K562 (cell line): ENCODE results near the gene PLXNA3. TPM values are rescaled to one million over a fixed set of nuclear protein-coding genes. Genes with fewer than 3 reads are reported as not detected.

Experiments
- BCLAF1 ChIP-seq, 2 experiments: fragments of 450-650 bp in 1 of 2; IDR thresholded peaks; 2 replicates each; pipeline ENCODE4 v1.6.1; 2011 to 2017; ENCODE audit warnings: low read depth in 2 of 2, antibody characterized with exemption in 1 of 2, borderline replicate concordance in 1 of 2, low read length in 1 of 2, mild to moderate bottlenecking in 1 of 2, mixed read lengths in 1 of 2; ENCODE audit not compliant: control insufficient read depth in 1 of 2
- BRD4 ChIP-seq: fragments of 200-600 bp; sonication (generic); IDR thresholded peaks from 2 replicates; pipeline ENCODE4 v1.6.1; 2017; ENCODE audit warnings: inconsistent platforms
- CCNT2 ChIP-seq: IDR thresholded peaks from 2 replicates; pipeline ENCODE4 v1.6.1; 2011; ENCODE audit warnings: borderline replicate concordance, low read depth, mild to moderate bottlenecking, moderate library complexity, mixed read lengths, low read length; ENCODE audit not compliant: insufficient read length; ENCODE audit errors: extremely low read depth
- FUS ChIP-seq: fragments of 200-400 bp; formaldehyde crosslinking; optimal IDR thresholded peaks from 2 replicates; pipeline ENCODE3; 2017; ENCODE audit warnings: low read depth, low read length
- GABPB1 ChIP-seq: sonication (generic); formaldehyde crosslinking; IDR thresholded peaks from 2 replicates; pipeline ENCODE4 v1.8.0; 2022; ENCODE audit warnings: mild to moderate bottlenecking, missing genetic modification reagents
- MAFF ChIP-seq: IDR thresholded peaks from 2 replicates; pipeline ENCODE4 v1.6.1; 2012; ENCODE audit warnings: low read length, improper control_type of control experiment
- MTA1 ChIP-seq: fragments of 450-650 bp; IDR thresholded peaks from 2 replicates; pipeline ENCODE4 v1.6.1; 2017; ENCODE audit warnings: borderline replicate concordance
- MYC ChIP-seq, 2 experiments: fragments of 250-450 bp in 1 of 2; sonication (Bioruptor Pico) in 1 of 2; IDR thresholded peaks; 2 replicates each; pipeline versions ENCODE4 v1.5.1 to v1.6.1; 2012 to 2021; ENCODE audit warnings: low read depth in 2 of 2, borderline replicate concordance in 1 of 2, improper control_type of control experiment in 1 of 2, low read length in 1 of 2, mild to moderate bottlenecking in 1 of 2, moderate library complexity in 1 of 2
- NR2C2 ChIP-seq, 2 experiments: fragments of 200-800 bp in 1 of 2; sonication (Bioruptor generic) in 1 of 2; sonication (generic) in 1 of 2; formaldehyde crosslinking in 1 of 2; IDR thresholded peaks; 2 replicates each; pipeline versions ENCODE4 v1.6.1 to v1.8.0; 2016 to 2022; ENCODE audit warnings: mild to moderate bottlenecking in 1 of 2, missing compliant biosample characterization in 1 of 2, missing genetic modification characterization in 1 of 2, missing genetic modification reagents in 1 of 2
- NR4A1 ChIP-seq, 2 experiments: fragments of 250-450 bp in 1 of 2; fragments of 450-650 bp in 1 of 2; sonication (Bioruptor Pico) in 1 of 2; IDR thresholded peaks; 2 replicates each; pipeline versions ENCODE4 v1.4.0 to v1.6.1; 2016 to 2020; ENCODE audit warnings: mild to moderate bottlenecking in 2 of 2, missing compliant biosample characterization in 1 of 2, missing genetic modification characterization in 1 of 2, moderate library complexity in 1 of 2
- NRF1 ChIP-seq, 2 experiments: fragments of 450-650 bp; IDR thresholded peaks in 1 of 2; conservative IDR thresholded peaks in 1 of 2; 2 replicates each; pipeline ENCODE4 v1.6.1; 2014; ENCODE audit warnings: mild to moderate bottlenecking in 2 of 2
- POLR2A ChIP-seq: fragments of 450-650 bp; conservative IDR thresholded peaks from 2 replicates; pipeline ENCODE4 v1.6.1; 2016
- PYGO2 ChIP-seq: fragments of 450-650 bp; IDR thresholded peaks from 2 replicates; pipeline ENCODE4 v1.6.1; 2016; ENCODE audit warnings: mild to moderate bottlenecking, missing genetic modification characterization, moderate library complexity, missing compliant biosample characterization
- RHOXF2B ChIP-seq: fragments of 250-450 bp; sonication (Bioruptor Pico); conservative IDR thresholded peaks from 2 replicates; pipeline ENCODE4 v1.5.1; 2021
- RNF2 ChIP-seq: sonication (generic); IDR thresholded peaks from 2 replicates; pipeline ENCODE4 v1.6.1; 2016
- SIN3B ChIP-seq: fragments of 450-650 bp; IDR thresholded peaks from 2 replicates; pipeline ENCODE4 v1.6.1; 2017; ENCODE audit warnings: low read depth, mild to moderate bottlenecking, moderate library complexity
- TAF1 ChIP-seq: IDR thresholded peaks from 2 replicates; pipeline ENCODE4 v1.6.1; 2011; ENCODE audit warnings: mild to moderate bottlenecking, low read length, moderate library complexity; ENCODE audit not compliant: insufficient read depth, control insufficient read depth, severe bottlenecking; ENCODE audit errors: extremely low read depth
- TAF7 ChIP-seq: fragments of 450-650 bp; IDR thresholded peaks from 2 replicates; pipeline ENCODE4 v1.6.1; 2016; ENCODE audit warnings: missing genetic modification characterization, missing compliant biosample characterization
- YBX1 ChIP-seq: fragments of 450-650 bp; IDR thresholded peaks from 2 replicates; pipeline ENCODE4 v1.7.1; 2016; ENCODE audit warnings: mild to moderate bottlenecking
- ZC3H4 ChIP-seq: sonication (generic); formaldehyde crosslinking; IDR thresholded peaks from 2 replicates; pipeline ENCODE4 v1.9.0; 2021; ENCODE audit warnings: missing genetic modification reagents, borderline replicate concordance
- ZNF212 ChIP-seq: fragments of 450-650 bp; formaldehyde crosslinking; IDR thresholded peaks from 2 replicates; pipeline ENCODE4 v1.4.0; 2020; ENCODE audit warnings: mild to moderate bottlenecking
- ZNF3 ChIP-seq: fragments of 250-450 bp; sonication (Bioruptor Pico); IDR thresholded peaks from 2 replicates; pipeline ENCODE4 v1.5.0; 2021; ENCODE audit warnings: mild to moderate bottlenecking, moderate library complexity
- polyA plus RNA-seq, 8 experiments: library from polyadenylated mRNA; depleted of rRNA in 4 of 8; stranded (reverse) in 5 of 8; unstranded in 3 of 8; fragments of >200 nt; fragmentation: Nextera tagmentation in 2 of 8; fragmentation: Illumina TruSeq in 1 of 8; extraction: Ambion mirVana in 2 of 8; extraction: Trizol in 1 of 8; gene quantifications; 2 replicates each; pipeline versions ENCODE4 v1.2.1 to v1.2.3, GENCODE V29; 2011 to 2014; ENCODE audit warnings: inconsistent platforms in 1 of 8, missing spikeins in 1 of 8
- total RNA-seq, 7 experiments: library from RNA; depleted of rRNA in 6 of 7; stranded (reverse); fragments of >200 nt in 6 of 7; fragmentation: Illumina TruSeq in 2 of 7; extraction: Trizol in 2 of 7; gene quantifications; 2 replicates each; pipeline versions ENCODE4 v1.2.1 to v1.2.3, GENCODE V29; 2011 to 2021; ENCODE audit warnings: low replicate concordance in 1 of 7
- TF ChIP-seq, protein P1 (sequence below), 2 experiments: IDR thresholded peaks; 2 replicates each; pipeline ENCODE4 v1.6.1; 2012; ENCODE audit warnings: improper control_type of control experiment in 2 of 2, low read depth in 2 of 2, low read length in 2 of 2, borderline replicate concordance in 1 of 2

The PLXNA3 gene
- total and polyA plus RNA-seq, 9 of the 15 experiments (the other 6 are each of a cell fraction or from before 2014, with no cell fraction given), result 0.32 to 47.8 (median 7.5) TPM

DNA sequence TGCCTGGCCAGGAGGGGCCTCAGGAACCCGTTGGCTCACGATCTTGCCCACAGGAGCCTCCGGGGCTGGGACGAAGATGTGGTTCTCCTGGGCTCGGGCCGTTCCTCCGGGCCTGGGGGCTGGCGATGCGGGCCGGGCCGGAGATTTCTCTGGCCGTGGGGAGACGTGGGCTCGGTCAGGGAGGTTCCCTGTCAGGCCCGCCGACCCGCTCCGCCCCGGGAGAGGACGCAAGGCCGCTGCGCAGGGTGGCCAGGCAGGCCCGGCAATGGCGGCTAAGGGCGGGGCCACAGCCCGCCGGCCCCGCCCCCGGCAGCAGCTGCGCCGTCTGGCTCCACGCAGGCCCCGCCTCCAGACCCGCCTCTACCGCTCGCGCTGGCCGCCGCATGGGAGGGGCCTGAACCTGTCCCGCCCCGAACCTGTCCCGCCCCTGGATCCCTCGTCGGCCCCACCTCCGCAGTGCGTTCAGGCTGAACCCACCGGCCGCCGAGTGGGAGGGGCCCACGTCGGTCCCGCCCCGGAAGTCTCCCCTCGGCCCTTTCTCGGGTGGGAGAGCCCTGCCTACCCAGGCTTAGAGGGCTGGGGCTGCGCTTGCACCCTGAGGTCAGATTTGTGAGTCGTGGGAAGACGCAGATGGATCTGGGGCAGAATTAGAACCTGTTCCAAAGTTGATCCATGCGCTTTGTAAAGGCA lies 58.0 kb downstream of the PLXNA3 start, which contains the start of gene FAM3A (continued):
- no peak for TF ChIP-seq ZNF212 (CRISPR knock-in tag)
- peak; percentile 62 for TF ChIP-seq TAF1
- no peak for TF ChIP-seq BCLAF1 (IDR thresholded peaks at IDR 0.05; ENCODE audit: borderline replicate concordance in 1 of 2, control insufficient read depth in 1 of 2, low read depth in 2 of 2, low read length in 1 of 2)
- TF ChIP-seq SIN3B, result peak; percentile 52; the same call in 1 of the 2 replicates
- no peak for TF ChIP-seq ZC3H4 (CRISPR knock-in tag)
- TF ChIP-seq GABPB1, result peak; percentile 83; the same call in 1 of the 2 replicates
- TF ChIP-seq MAFF, result no peak
- no peak for TF ChIP-seq PYGO2 (tag)
- 0 out of 2 replicates have a peak, but pooled peaks have one; percentile 23 for TF ChIP-seq MYC (IDR thresholded peaks at IDR 0.05; ENCODE audit: low read depth, low read length)
- no peak for TF ChIP-seq MYC (CRISPR knock-in tag; IDR thresholded peaks at IDR 0.05; ENCODE audit: borderline replicate concordance, low read depth)
- no peak for TF ChIP-seq BRD4
- peak; percentile 88 to 89 for TF ChIP-seq NRF1 (conservative IDR thresholded peaks at IDR 0.05 in 1 of 2, IDR thresholded peaks at IDR 0.05 in 1 of 2)
- TF ChIP-seq TAF7 (tag), result no peak
- TF ChIP-seq NR4A1 (CRISPR knock-in tag; IDR thresholded peaks at IDR 0.05), result no peak
- no peak for TF ChIP-seq NR4A1 (tag; IDR thresholded peaks at IDR 0.05)
- no peak for TF ChIP-seq FUS
- TF ChIP-seq RHOXF2B, result no peak
- TF ChIP-seq, protein P1, sequence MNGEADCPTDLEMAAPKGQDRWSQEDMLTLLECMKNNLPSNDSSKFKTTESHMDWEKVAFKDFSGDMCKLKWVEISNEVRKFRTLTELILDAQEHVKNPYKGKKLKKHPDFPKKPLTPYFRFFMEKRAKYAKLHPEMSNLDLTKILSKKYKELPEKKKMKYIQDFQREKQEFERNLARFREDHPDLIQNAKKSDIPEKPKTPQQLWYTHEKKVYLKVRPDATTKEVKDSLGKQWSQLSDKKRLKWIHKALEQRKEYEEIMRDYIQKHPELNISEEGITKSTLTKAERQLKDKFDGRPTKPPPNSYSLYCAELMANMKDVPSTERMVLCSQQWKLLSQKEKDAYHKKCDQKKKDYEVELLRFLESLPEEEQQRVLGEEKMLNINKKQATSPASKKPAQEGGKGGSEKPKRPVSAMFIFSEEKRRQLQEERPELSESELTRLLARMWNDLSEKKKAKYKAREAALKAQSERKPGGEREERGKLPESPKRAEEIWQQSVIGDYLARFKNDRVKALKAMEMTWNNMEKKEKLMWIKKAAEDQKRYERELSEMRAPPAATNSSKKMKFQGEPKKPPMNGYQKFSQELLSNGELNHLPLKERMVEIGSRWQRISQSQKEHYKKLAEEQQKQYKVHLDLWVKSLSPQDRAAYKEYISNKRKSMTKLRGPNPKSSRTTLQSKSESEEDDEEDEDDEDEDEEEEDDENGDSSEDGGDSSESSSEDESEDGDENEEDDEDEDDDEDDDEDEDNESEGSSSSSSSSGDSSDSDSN (IDR thresholded peaks at IDR 0.05; ENCODE audit: borderline replicate concordance in 1 of 2, low read depth in 2 of 2, low read length in 2 of 2), result peak; percentile 82 to 89; a peak in 2 of 4 replicates
- TF ChIP-seq ZNF3 (CRISPR knock-in tag), result no peak
- TF ChIP-seq RNF2, result no peak
- peak; percentile 83 for TF ChIP-seq POLR2A
- TF ChIP-seq YBX1, result no peak
- TF ChIP-seq MTA1, result no peak
- TF ChIP-seq CCNT2, result peak; percentile 49
- TF ChIP-seq NR2C2 (CRISPR knock-in tag; IDR thresholded peaks at IDR 0.05), result peak; percentile 16; the same call in 1 of the 2 replicates
- TF ChIP-seq NR2C2 (tag; IDR thresholded peaks at IDR 0.05), result no peak; the same call in 1 of the 2 replicates
